K562 (cell line): ENCODE data around the gene LIPE. TPM values are rescaled to one million over a fixed set of nuclear protein-coding genes. Genes with fewer than 3 reads are reported as not detected.
A peak's percentile ranks its signal among the peaks of the same experiment; 100 is the strongest.

Experiments
- ATAC-seq: fragments of 200-7000 bp; cut with Tn5 transposase; 3 replicates; pipeline ENCODE4 v1.9.1; 2020; ENCODE audit warnings: moderate library complexity
- BruUV-seq: library from RNA; stranded (reverse); fragments of 400-500 nt; replicated peaks from 2 replicates; lab custom pipeline; 2021; lab: Mats Ljungman, UMichigan
- CTCF ChIA-PET: fragments of 300-600 bp; formaldehyde crosslinking; extraction: SDS; loops from one replicate; lab custom pipeline; 2021; ENCODE audit warnings: low intra/inter-chr PET ratio; lab: Yijun Ruan, JAX
- POLR2A ChIA-PET: fragments of 300-600, 350-650 bp; sonication (Branson Sonifier 250); formaldehyde crosslinking; extraction: SDS; loops from one replicate; lab custom pipeline; 2021; ENCODE audit warnings: antibody characterized with exemption, inconsistent platforms; lab: Yijun Ruan, JAX
- DNase-seq, 4 experiments: peaks; one replicate each; pipeline versions ENCODE4 v3.0.0 to v3.0.0-alpha.2; 2011 to 2018; ENCODE audit warnings: low spot score in 3 of 4, mixed read lengths in 3 of 4; ENCODE audit errors: extremely low read depth in 1 of 4
- FAIRE-seq: peaks from 2 replicates; lab custom pipeline; 2011; peaks lifted over from hg19 to GRCh38; lab: Jason Lieb, UNC
- H2AFZ ChIP-seq: 2 replicates; pipeline ENCODE4 v1.6.0; 2011; ENCODE audit warnings: low read depth, low read length, control low read depth, inconsistent platforms
- H3K27ac ChIP-seq: fragments of 200-600 bp; 3 replicates; pipeline ENCODE4 v1.8.0; 2011; ENCODE audit warnings: low read depth, mild to moderate bottlenecking, control low read depth, inconsistent platforms, low read length, moderate library complexity, mixed read lengths; ENCODE audit errors: extremely low read depth
- H3K27me3 ChIP-seq, 2 experiments: fragments of 300-600 bp in 1 of 2; 2 replicates in 1 of 2; 3 replicates in 1 of 2; pipeline versions ENCODE4 v1.6.0 to v1.8.0; 2011; ENCODE audit warnings: inconsistent platforms in 2 of 2, low read length in 2 of 2, mild to moderate bottlenecking in 1 of 2, mixed read lengths in 1 of 2, moderate library complexity in 1 of 2; ENCODE audit not compliant: control insufficient read depth in 2 of 2, insufficient read depth in 2 of 2
- H3K36me3 ChIP-seq: fragments of 300-600 bp; 3 replicates; pipeline ENCODE4 v1.8.0; 2011; ENCODE audit warnings: mild to moderate bottlenecking, low read length, inconsistent platforms; ENCODE audit not compliant: control insufficient read depth, insufficient read depth
- H3K4me1 ChIP-seq, 2 experiments: fragments of 200-600 bp in 1 of 2; replicated peaks in 1 of 2; 2 replicates in 1 of 2; 3 replicates in 1 of 2; pipeline versions ENCODE4 v1.5.1 to v1.8.0; 2011; ENCODE audit warnings: inconsistent platforms in 2 of 2, low read length in 2 of 2, mild to moderate bottlenecking in 1 of 2, mixed read lengths in 1 of 2, moderate library complexity in 1 of 2; ENCODE audit not compliant: control insufficient read depth in 2 of 2, insufficient read depth in 2 of 2
- H3K4me2 ChIP-seq: 2 replicates; pipeline ENCODE4 v1.6.1; 2011; ENCODE audit warnings: low read length, control low read depth, inconsistent platforms, mixed read lengths; ENCODE audit not compliant: insufficient read depth
- H3K4me3 ChIP-seq: fragments of 200-600 bp; sonication (generic), shearing (Covaris generic); 2 replicates; pipeline ENCODE4 v1.5.1; 2016; ENCODE audit warnings: control low read depth, inconsistent platforms
- H3K79me2 ChIP-seq: fragments of 200-600 bp; 3 replicates; pipeline ENCODE4 v1.8.0; 2011; ENCODE audit warnings: low read length, inconsistent platforms; ENCODE audit not compliant: control insufficient read depth, insufficient read depth
- H3K9ac ChIP-seq, 2 experiments: 2 replicates each; pipeline versions ENCODE4 v1.6.0 to v1.6.1; 2011; ENCODE audit warnings: low read depth in 2 of 2, low read length in 2 of 2, control low read depth in 1 of 2, inconsistent platforms in 1 of 2, mild to moderate bottlenecking in 1 of 2, mixed read lengths in 1 of 2; ENCODE audit not compliant: insufficient read depth in 1 of 2
- H3K9me1 ChIP-seq: one replicate; pipeline ENCODE4 v1.6.0; 2011; ENCODE audit warnings: inconsistent platforms, mild to moderate bottlenecking, low read length, moderate library complexity; ENCODE audit not compliant: control insufficient read depth, insufficient read depth
- H3K9me3 ChIP-seq: replicated peaks from 2 replicates; pipeline ENCODE4 v1.5.1; 2011; ENCODE audit warnings: low read depth, low read length, inconsistent platforms; ENCODE audit not compliant: control insufficient read depth, insufficient read depth
- H4K20me1 ChIP-seq: replicated peaks from 2 replicates; pipeline ENCODE4 v1.6.1; 2011; ENCODE audit warnings: low read length, inconsistent platforms, mixed read lengths; ENCODE audit not compliant: control insufficient read depth, insufficient read depth
- MTF1 ChIP-seq: fragments of 250-450 bp; sonication (Bioruptor Pico); IDR thresholded peaks from 2 replicates; pipeline ENCODE4 v1.9.0; 2021; ENCODE audit warnings: moderate library complexity, mild to moderate bottlenecking, inconsistent platforms, borderline replicate concordance
- MXD1 ChIP-seq: fragments of 250-450 bp; sonication (Bioruptor Pico); IDR thresholded peaks from 2 replicates; pipeline ENCODE4 v1.8.0; 2021; ENCODE audit warnings: borderline replicate concordance, mild to moderate bottlenecking, moderate library complexity; ENCODE audit not compliant: poor library complexity, severe bottlenecking
- PCBP1 ChIP-seq: fragments of 200-400 bp; formaldehyde crosslinking; IDR thresholded peaks from 2 replicates; pipeline ENCODE4 v1.6.1; 2018; ENCODE audit warnings: mild to moderate bottlenecking, low read depth, low read length; ENCODE audit not compliant: poor library complexity, severe bottlenecking
- ZBTB1 ChIP-seq: sonication (generic); formaldehyde crosslinking; IDR thresholded peaks from 2 replicates; pipeline ENCODE4 v1.8.1; 2023; ENCODE audit warnings: missing genetic modification reagents, low read depth, mild to moderate bottlenecking, borderline replicate concordance
- WGBS: fragments of 100-300 bp; shearing (Covaris generic); methylation state at CpG from one replicate; pipeline ENCODE4 v1.1.6; 2016; ENCODE audit warnings: low coverage, mixed read lengths; ENCODE audit not compliant: insufficient coverage; ENCODE audit errors: missing lambda C conversion rate; 5-methylcytosine and 5-hydroxymethylcytosine counted together
- in situ Hi-C: fragments of 300-500 bp; cut with MboI; formaldehyde crosslinking; loops from 4 replicates; pipeline ENCODE4 v1.15.0; 2018; ENCODE audit warnings: inconsistent platforms, mixed read lengths
- intact Hi-C: fragments of 100-400 bp; cut with micrococcal nuclease; formaldehyde crosslinking; loops from 2 replicates; pipeline ENCODE4 v1.14.2; 2022
- polyA plus RNA-seq, 8 experiments: library from polyadenylated mRNA; depleted of rRNA in 4 of 8; stranded (reverse) in 5 of 8; unstranded in 3 of 8; fragments of >200 nt; fragmentation: Nextera tagmentation in 2 of 8; fragmentation: Illumina TruSeq in 1 of 8; extraction: Ambion mirVana in 2 of 8; extraction: Trizol in 1 of 8; gene quantifications; 2 replicates each; pipeline versions ENCODE4 v1.2.1 to v1.2.3, GENCODE V29; 2011 to 2014; ENCODE audit warnings: inconsistent platforms in 1 of 8, missing spikeins in 1 of 8
- total RNA-seq, 7 experiments: library from RNA; depleted of rRNA in 6 of 7; stranded (reverse); fragments of >200 nt in 6 of 7; fragmentation: Illumina TruSeq in 2 of 7; extraction: Trizol in 2 of 7; gene quantifications; 2 replicates each; pipeline versions ENCODE4 v1.2.1 to v1.2.3, GENCODE V29; 2011 to 2021; ENCODE audit warnings: low replicate concordance in 1 of 7

LIPE gene
- total and polyA plus RNA-seq, 9 of the 15 experiments (the other 6 are each of a cell fraction or from before 2014, with no cell fraction given): 0.22 TPM; not detected in 8

- no peaks in the 10 kb centered on the region for H3K9me3 ChIP-seq
- H3K27me3 ChIP-seq: no peaks in the 10 kb centered on the region
- no TSS peak for BruUV-seq
- H3K9ac ChIP-seq: no peak overlapping the region; a peak in 1 of 4 replicates
- no peak overlapping the region for H3K4me3 ChIP-seq
- WGBS: 85% methylated on average over 11 of the region's 15 CpGs
- H3K79me2 ChIP-seq: no peaks in the 10 kb centered on the region
- DNase-seq: no peak
- no peak overlapping the region for H3K4me2 ChIP-seq
- peaks cover 0 to 32% of the 10 kb centered on the region in 2 experiments; a peak in 2 of 5 replicates for H3K4me1 ChIP-seq
- ChIA-PET POLR2A (no interaction called here), CTCF (no interaction called here)
- no peak overlapping the region for H2AFZ ChIP-seq
- no peaks in the 10 kb centered on the region for H3K9me1 ChIP-seq
- in situ Hi-C loops (no loop called here), intact Hi-C loops (no loop called here)
- no peak for ATAC-seq
- no peak for FAIRE-seq
- no peaks in the 10 kb centered on the region for H4K20me1 ChIP-seq
- peaks cover 4% of the 10 kb centered on the region; the same call in 1 of the 3 replicates for H3K36me3 ChIP-seq
- H3K27ac ChIP-seq: no peak overlapping the region
- TF ChIP-seq MXD1 (CRISPR knock-in tag) (no peak), MTF1 (no peak)
Measured at GRCh38 chr19:42356686-42357085, 70.5 kb downstream of the LIPE start.

GRCh38 chr19:42355896-42356295 is 71.3 kb downstream of the LIPE start:
- no peak for DNase-seq
- CTCF ChIA-PET: no interaction called here
- BruUV-seq: no TSS peak
- Histone ChIP-seq H3K4me3 (no peak overlapping the region), H3K79me2 (no peaks in the 10 kb centered on the region), H3K4me1 (peaks cover 0 to 36% of the 10 kb centered on the region in 2 experiments; a peak in 2 of 5 replicates), H3K27me3 (no peaks in the 10 kb centered on the region), H3K9me1 (no peaks in the 10 kb centered on the region), H3K9me3 (no peaks in the 10 kb centered on the region), H4K20me1 (no peaks in the 10 kb centered on the region), H3K9ac (peak overlapping the region in 1 of 2 experiments; percentile 35; a peak in 1 of 4 replicates), H2AFZ (no peak overlapping the region), H3K4me2 (no peak overlapping the region), H3K27ac (no peak overlapping the region), H3K36me3 (peaks cover 4% of the 10 kb centered on the region; the same call in 1 of the 3 replicates)
- POLR2A ChIA-PET: no interaction called here
- 83% methylated on average over 8 of the region's 12 CpGs for WGBS
- intact Hi-C loops (no loop called here), in situ Hi-C loops (no loop called here)
- no peak for ATAC-seq
- TF ChIP-seq ZBTB1 (CRISPR knock-in tag): no peak
- no peak for TF ChIP-seq PCBP1
- no peak for FAIRE-seq
